NOMO-1 (cell line): ENCODE data around the gene TOGARAM2.
A peak's percentile ranks its signal among the peaks of the same experiment; 100 is the strongest.

Experiments
- DNase-seq, 2 experiments: peaks; one replicate each; lab custom pipeline; 2025; ENCODE audit not compliant: unreplicated experiment in 2 of 2; lab: John Stamatoyannopoulos, UW

The TOGARAM2 gene

GRCh38 chr2:28997237-28997846 is 16.2 kb downstream of the TOGARAM2 start:
- DNase-seq = no peak

- no peak for DNase-seq
Measured at GRCh38 chr2:28997847-28998735, 17.0 kb downstream of the TOGARAM2 start.

- peak; percentile 92 to 96 for DNase-seq
Measured at GRCh38 chr2:29000481-29000880, 19.4 kb downstream of the TOGARAM2 start.

GRCh38 chr2:29000956-29001355 is 19.9 kb downstream of the TOGARAM2 start:
- DNase-seq = no peak

DNA sequence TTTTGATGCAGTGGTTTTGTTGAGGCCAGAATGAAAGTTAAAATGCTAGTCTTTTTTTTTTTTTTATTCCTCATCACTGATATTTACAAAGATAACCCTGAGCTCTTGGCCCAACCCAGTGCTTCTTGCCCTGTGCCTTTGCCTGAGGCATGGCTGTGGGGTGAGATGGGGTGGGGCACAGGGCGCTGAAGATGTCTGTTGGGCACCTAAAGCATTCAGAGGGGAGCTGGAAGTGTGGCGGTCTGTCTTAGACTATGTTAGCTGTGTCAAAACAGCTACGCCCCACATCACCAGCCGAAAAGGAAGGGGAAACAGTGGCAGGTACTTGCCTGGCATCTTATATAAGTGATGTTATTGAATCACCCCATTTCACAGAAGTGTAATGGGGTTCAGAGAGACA is 20.7 kb downstream of the TOGARAM2 start:
- no peak for DNase-seq

GRCh38 chr2:29004755-29005154 is 23.7 kb downstream of the TOGARAM2 start:
- no peak for DNase-seq

GRCh38 chr2:29005331-29005730 is 24.2 kb downstream of the TOGARAM2 start:
- DNase-seq = no peak

DNA sequence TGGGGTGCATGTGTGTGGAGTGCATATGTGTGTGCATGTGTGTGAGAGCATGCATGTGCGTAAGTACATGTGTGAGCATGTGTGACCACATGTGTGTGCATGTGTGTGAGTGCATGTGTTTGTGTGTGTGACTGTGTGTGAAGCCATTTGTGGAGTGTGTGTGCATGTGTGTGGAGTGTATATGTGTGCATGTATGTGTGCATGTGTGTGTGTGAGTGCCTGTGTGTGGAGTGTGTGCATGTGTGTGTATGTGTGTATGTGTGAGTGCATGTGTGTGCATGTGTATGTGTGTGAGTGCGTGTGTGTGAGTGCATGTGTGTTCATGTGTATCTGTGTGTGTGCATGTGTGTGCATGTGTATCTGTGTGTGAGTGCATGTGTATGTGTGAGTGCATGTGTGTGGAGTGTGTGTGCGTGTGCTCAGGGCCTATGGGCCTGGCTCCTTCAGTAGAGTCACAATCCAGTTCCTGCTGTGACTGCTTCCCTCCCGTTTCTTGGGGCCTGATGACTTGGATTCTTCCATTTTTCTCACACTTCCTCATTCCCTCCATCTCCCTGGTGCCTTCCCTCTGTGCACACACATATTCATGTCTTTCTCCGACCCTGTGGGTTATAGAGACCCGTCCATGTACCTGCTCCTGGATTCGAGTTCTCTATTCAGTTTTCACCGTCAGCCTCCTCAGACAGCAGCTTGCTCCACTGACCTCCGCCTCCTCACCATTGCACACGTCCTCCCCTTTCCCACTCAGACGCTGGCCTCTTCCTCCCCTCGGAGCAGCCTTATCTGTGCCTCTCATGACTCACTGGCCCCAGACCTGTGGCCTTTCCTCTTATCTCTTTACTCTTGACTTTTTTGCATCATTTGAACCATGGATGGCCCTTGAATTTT is 25.2 kb downstream of the TOGARAM2 start:
- no peak for DNase-seq

DNA sequence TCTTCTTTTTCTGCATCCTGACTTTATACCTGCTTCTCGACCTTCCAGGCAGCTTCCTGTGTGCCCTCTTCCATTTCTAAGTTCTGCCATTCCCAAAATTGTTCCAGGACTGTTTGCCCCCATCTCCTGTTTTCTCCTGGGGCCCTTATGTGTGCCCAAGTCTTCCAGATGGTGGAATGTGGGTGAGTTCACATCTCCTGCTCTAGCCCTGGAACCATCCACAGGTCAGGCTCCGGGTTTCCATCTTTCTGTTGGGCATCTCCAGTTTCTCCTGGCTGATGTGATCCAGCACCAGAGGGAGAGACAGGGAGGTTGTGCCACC is 25.8 kb downstream of the TOGARAM2 start:
- no peak for DNase-seq

GRCh38 chr2:29009270-29009669 is 28.2 kb downstream of the TOGARAM2 start:
- no peak for DNase-seq

GRCh38 chr2:29009711-29010677 is 28.9 kb downstream of the TOGARAM2 start:
- no peak for DNase-seq

DNA sequence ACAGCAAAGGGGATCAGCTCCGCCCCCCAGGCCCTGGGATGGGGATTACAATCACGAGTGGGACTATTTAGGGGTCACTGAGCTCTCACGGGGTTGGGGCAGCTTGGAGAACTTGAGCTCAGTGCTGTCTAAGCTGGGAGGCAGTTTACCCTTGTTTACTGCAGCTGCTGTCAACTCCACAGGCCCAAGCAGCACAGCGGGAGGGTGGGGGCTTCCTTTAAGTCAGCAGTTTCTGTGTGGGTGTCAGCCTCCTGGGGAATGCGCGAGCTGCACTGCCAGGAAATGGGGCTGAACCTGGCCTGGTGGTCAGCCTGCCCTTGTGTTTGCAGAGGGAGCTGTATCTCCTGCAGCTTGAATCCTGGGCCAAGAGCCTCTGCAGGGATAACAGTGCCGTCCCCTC is 29.8 kb downstream of the TOGARAM2 start:
- DNase-seq = no peak

- DNase-seq = no peak
Measured at GRCh38 chr2:29011418-29012060, 30.4 kb downstream of the TOGARAM2 start.

GRCh38 chr2:29012211-29012681 is 31.1 kb downstream of the TOGARAM2 start:
- DNase-seq = peak in 1 of 2 experiments; percentile 24

DNA sequence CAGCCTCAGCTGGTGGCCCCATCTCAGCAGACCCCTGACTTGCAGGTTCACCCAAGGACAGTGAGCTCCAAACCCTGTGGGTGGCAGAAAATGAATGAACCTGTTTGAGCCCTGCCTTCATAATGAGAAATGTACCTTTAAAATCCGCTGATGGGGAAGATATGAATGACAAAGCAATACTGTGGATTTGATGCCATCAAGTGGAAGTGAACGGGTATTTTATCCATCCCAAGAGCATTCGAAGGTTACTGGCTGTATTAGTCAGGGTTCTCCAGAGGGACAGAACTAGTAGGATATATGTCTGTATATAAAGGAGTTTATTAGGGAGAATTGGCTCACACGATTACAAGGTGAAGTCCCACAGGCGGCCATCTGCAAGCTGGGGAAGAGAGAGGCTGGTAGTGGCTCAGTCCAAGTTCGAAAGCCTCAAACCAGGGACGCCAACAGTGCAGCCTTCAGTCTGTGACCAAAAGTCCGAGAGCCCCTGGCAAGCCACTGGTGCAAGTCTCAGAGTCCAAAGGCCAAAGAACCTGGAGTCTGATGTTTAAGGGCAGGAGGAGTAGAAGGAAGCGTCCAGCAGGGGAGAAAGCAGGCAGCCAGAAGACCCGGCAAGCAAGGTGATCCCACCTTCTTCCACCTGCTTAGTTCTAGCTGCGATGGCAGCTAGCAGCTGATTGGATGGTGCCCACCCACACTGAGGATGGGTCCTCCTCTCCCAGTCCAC is 32.1 kb downstream of the TOGARAM2 start:
- DNase-seq = no peak

- no peak for DNase-seq
Measured at GRCh38 chr2:29014331-29014730, 33.2 kb downstream of the TOGARAM2 start.

- DNase-seq = peak; percentile 51 to 59
Measured at GRCh38 chr2:29014811-29015421, 33.8 kb downstream of the TOGARAM2 start.

DNA sequence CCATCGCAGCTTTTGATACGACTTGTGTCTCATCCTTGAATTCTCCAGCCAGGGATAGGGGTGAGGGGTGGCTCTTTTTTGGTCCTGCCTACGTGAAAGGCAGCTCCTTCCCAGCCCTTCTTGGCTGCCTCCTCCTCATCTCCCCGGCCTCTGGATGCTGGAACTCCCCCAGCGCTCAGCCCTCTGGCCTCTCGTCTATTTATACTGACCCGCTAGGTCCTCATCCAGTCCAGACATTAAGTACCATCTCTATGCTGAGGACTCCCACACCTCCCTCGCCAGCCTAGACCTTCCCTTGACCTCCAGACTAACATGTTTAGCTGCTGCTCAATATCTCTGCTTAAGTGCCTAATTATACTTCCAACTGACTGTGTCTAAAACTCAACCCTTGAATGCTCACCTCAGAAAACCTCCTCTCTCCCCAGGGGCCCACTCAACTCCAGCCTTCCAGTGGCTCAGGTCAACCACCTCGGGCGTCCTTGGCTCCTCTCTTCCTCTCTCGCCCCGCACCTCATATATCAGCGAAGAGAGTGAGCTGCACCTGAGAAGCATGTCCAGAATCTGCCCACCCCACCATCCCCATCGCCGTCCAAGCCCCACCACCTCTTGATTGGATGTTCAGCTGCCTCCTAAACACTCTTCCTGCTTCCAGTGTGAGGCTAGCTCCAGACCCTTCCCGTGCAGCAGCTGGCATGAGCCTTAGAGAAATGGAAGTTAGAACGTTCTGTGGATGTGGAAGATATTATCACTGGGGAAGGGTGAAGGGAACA is 34.8 kb downstream of the TOGARAM2 start:
- no peak for DNase-seq
